Astrocyte (in vitro differentiated cells and primary cell): ENCODE data around the gene VDAC2. TPM values are rescaled to one million over a fixed set of nuclear protein-coding genes. Genes with fewer than 3 reads are reported as not detected.

Experiments used
- DNase-seq: peaks from one replicate; pipeline ENCODE4 v3.0.0-alpha.2; 2010; ENCODE audit warnings: low read depth
- FAIRE-seq: peaks from 2 replicates; lab custom pipeline; 2011; peaks lifted over from hg19 to GRCh38; lab: Jason Lieb, UNC
- H2AFZ ChIP-seq: 2 replicates; pipeline ENCODE4 v1.6.0; 2012; ENCODE audit warnings: low read depth, low read length, inconsistent platforms
- H3K27ac ChIP-seq: 2 replicates; pipeline ENCODE4 v1.5.1; 2011; ENCODE audit warnings: low read depth, low read length, inconsistent platforms
- H3K27me3 ChIP-seq: 2 replicates; pipeline ENCODE4 v1.6.0; 2011; ENCODE audit warnings: low read length, inconsistent platforms; ENCODE audit not compliant: insufficient read depth
- H3K36me3 ChIP-seq: 2 replicates; pipeline ENCODE4 v1.5.1; 2011; ENCODE audit warnings: low read length, inconsistent platforms; ENCODE audit not compliant: insufficient read depth
- H3K4me1 ChIP-seq: 2 replicates; pipeline ENCODE4 v1.5.1; 2011; ENCODE audit warnings: low read length, inconsistent platforms; ENCODE audit not compliant: insufficient read depth
- H3K4me2 ChIP-seq: 2 replicates; pipeline ENCODE4 v1.6.0; 2012; ENCODE audit warnings: low read length, inconsistent platforms
- H3K4me3 ChIP-seq: 2 replicates; pipeline ENCODE4 v1.5.1; 2011; ENCODE audit warnings: low read depth, mild to moderate bottlenecking, low read length, inconsistent platforms; ENCODE audit not compliant: insufficient read depth
- H3K79me2 ChIP-seq: 2 replicates; pipeline ENCODE4 v1.6.0; 2012; ENCODE audit warnings: mild to moderate bottlenecking, low read length, inconsistent platforms; ENCODE audit not compliant: insufficient read depth
- H3K9ac ChIP-seq: 2 replicates; pipeline ENCODE4 v1.6.0; 2012; ENCODE audit warnings: mild to moderate bottlenecking, low read length, inconsistent platforms
- H3K9me3 ChIP-seq: 2 replicates; pipeline ENCODE4 v1.5.1; 2012; ENCODE audit warnings: low read depth, mild to moderate bottlenecking, low read length, inconsistent platforms; ENCODE audit not compliant: insufficient read depth
- H4K20me1 ChIP-seq: 2 replicates; pipeline ENCODE4 v1.6.0; 2012; ENCODE audit warnings: low read length, inconsistent platforms; ENCODE audit not compliant: insufficient read depth
- H3K27ac Mint-ChIP-seq: one replicate; pipeline ENCODE4 v1.8.0; 2021; ENCODE audit warnings: mild to moderate bottlenecking, mixed read lengths; ENCODE audit not compliant: unreplicated experiment
- H3K27me3 Mint-ChIP-seq: one replicate; pipeline ENCODE4 v1.8.0; 2021; ENCODE audit warnings: low read depth, mixed read lengths; ENCODE audit not compliant: unreplicated experiment
- H3K36me3 Mint-ChIP-seq: one replicate; pipeline ENCODE4 v1.8.0; 2021; ENCODE audit warnings: low read depth, mixed read lengths; ENCODE audit not compliant: unreplicated experiment
- H3K4me1 Mint-ChIP-seq: one replicate; pipeline ENCODE4 v1.8.0; 2021; ENCODE audit warnings: low read depth, mixed read lengths; ENCODE audit not compliant: unreplicated experiment
- H3K4me3 Mint-ChIP-seq: one replicate; pipeline ENCODE4 v1.8.0; 2021; ENCODE audit warnings: mild to moderate bottlenecking, moderate library complexity, mixed read lengths; ENCODE audit not compliant: unreplicated experiment
- H3K9me3 Mint-ChIP-seq: one replicate; pipeline ENCODE4 v1.8.0; 2021; ENCODE audit warnings: mild to moderate bottlenecking, mixed read lengths; ENCODE audit not compliant: unreplicated experiment
- EZH2 ChIP-seq: IDR thresholded peaks from 2 replicates; pipeline ENCODE4 v1.6.1; 2012; ENCODE audit warnings: mild to moderate bottlenecking, low read length, inconsistent platforms; ENCODE audit not compliant: insufficient read depth
- total RNA-seq: library from RNA; stranded (reverse); gene quantifications from 2 replicates; pipeline ENCODE4 v1.2.1, GENCODE V29; 2021
- TF ChIP-seq, protein P1 (sequence below): IDR thresholded peaks from 2 replicates; pipeline ENCODE4 v1.5.1; 2011; ENCODE audit warnings: low read depth, mild to moderate bottlenecking, inconsistent platforms, low read length, moderate library complexity; ENCODE audit not compliant: insufficient read depth

VDAC2 gene
- total RNA-seq, 1 donor from 2014 or later = 373 TPM

DNA sequence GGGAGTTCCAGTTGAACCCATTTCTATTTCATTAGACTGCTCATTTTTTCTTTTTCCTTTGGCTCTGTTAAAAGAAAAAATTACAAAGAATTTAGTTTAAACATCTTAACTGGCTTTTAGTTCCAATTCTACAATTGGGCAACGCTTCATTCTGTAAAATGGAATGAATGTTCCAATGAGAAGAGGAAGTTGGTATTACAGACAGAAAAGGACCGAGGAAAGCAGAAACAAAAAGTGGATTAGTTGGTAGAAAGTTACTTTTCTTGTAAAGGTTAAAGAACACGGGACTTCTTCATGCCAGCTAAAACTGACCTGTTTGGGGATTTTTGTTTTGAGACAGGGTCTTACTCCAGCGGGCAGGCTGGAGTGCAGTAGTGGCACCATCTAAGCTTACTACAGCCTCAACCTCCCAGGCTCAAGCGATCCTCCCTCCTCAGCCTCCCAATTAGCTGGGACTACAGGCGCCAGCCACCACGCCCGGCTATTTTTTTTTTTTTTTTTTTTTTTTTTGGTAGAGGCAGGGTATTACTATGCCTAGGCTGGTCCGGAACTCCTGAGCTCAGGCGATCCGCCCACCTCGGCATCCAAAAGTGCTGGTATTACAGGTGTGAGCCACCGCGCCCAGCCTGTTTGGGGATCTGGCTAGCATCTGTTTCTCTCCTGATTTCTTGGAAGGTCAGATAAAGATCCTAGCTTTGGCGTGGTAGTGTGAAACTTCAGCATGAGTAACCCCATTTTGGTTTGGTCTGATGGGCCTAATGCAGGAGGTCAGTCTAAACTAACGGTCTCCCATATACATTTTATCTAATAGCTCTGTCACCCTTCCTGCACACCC lies 1.3 kb upstream of the VDAC2 start:
- H3K9ac ChIP-seq = peak overlapping the region; percentile 98
- peak overlapping the region; percentile 92 for H2AFZ ChIP-seq
- H3K9me3 Mint-ChIP-seq = no peaks in the 10 kb centered on the region
- H3K4me3 ChIP-seq = peak overlapping the region; percentile 74
- peak overlapping the region; percentile 99 for H3K27ac ChIP-seq
- peaks cover 18% of the 10 kb centered on the region for H3K36me3 Mint-ChIP-seq
- TF ChIP-seq, protein P1, sequence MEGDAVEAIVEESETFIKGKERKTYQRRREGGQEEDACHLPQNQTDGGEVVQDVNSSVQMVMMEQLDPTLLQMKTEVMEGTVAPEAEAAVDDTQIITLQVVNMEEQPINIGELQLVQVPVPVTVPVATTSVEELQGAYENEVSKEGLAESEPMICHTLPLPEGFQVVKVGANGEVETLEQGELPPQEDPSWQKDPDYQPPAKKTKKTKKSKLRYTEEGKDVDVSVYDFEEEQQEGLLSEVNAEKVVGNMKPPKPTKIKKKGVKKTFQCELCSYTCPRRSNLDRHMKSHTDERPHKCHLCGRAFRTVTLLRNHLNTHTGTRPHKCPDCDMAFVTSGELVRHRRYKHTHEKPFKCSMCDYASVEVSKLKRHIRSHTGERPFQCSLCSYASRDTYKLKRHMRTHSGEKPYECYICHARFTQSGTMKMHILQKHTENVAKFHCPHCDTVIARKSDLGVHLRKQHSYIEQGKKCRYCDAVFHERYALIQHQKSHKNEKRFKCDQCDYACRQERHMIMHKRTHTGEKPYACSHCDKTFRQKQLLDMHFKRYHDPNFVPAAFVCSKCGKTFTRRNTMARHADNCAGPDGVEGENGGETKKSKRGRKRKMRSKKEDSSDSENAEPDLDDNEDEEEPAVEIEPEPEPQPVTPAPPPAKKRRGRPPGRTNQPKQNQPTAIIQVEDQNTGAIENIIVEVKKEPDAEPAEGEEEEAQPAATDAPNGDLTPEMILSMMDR = no peak
- no peak for TF ChIP-seq EZH2
- H3K4me1 Mint-ChIP-seq = peaks cover 20% of the 10 kb centered on the region
- peaks cover 20% of the 10 kb centered on the region for H3K4me1 ChIP-seq
- peak overlapping the region; percentile 86 for H3K4me3 Mint-ChIP-seq
- DNase-seq (no peak), FAIRE-seq (no peak)
- H3K27ac Mint-ChIP-seq = peak overlapping the region; percentile 97
- H3K4me2 ChIP-seq = peak overlapping the region; percentile 100
- peaks cover 38% of the 10 kb centered on the region for H3K79me2 ChIP-seq
- H3K27me3 ChIP-seq = no peaks in the 10 kb centered on the region
- no peaks in the 10 kb centered on the region for H3K27me3 Mint-ChIP-seq
- no peaks in the 10 kb centered on the region for H3K9me3 ChIP-seq
- peaks cover 13% of the 10 kb centered on the region for H3K36me3 ChIP-seq
- peaks cover 23% of the 10 kb centered on the region for H4K20me1 ChIP-seq

DNA sequence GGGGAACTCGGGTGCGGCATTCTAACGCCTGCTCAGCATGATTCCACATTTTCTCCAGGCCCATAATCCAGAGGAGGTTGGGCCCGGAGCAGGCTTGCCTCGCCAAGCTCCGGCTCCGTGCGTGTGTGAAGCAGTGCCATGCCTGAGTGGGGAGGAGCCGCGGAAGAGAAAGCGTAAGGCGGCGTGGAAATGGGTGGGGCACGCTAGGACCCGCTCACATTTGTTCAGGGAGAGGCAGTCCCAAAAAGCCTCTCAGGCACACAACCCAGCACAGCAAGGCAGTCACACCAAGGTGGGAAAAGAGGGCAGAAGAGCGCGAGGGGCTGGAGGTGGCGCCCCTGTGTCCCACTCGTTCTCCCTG lies 695 bp upstream of the VDAC2 start:
- Mint-ChIP-seq H3K9me3 (no peaks in the 10 kb centered on the region), H3K27me3 (no peaks in the 10 kb centered on the region), H3K4me1 (peaks cover 24% of the 10 kb centered on the region), H3K36me3 (peaks cover 20% of the 10 kb centered on the region), H3K4me3 (peak overlapping the region; percentile 86), H3K27ac (peak overlapping the region; percentile 97)
- H3K79me2 ChIP-seq = peaks cover 44% of the 10 kb centered on the region
- no peak for TF ChIP-seq EZH2
- TF ChIP-seq, protein P1 = no peak
- peak overlapping the region; percentile 92 for H2AFZ ChIP-seq
- peak overlapping the region; percentile 99 for H3K27ac ChIP-seq
- peak overlapping the region; percentile 98 for H3K9ac ChIP-seq
- no peaks in the 10 kb centered on the region for H3K9me3 ChIP-seq
- no peak for FAIRE-seq
- peak overlapping the region; percentile 100 for H3K4me2 ChIP-seq
- peak overlapping the region; percentile 74 for H3K4me3 ChIP-seq
- H3K27me3 ChIP-seq = no peaks in the 10 kb centered on the region
- DNase-seq = peak; percentile 64
- peaks cover 18% of the 10 kb centered on the region for H3K36me3 ChIP-seq
- peaks cover 29% of the 10 kb centered on the region for H4K20me1 ChIP-seq
- H3K4me1 ChIP-seq = peaks cover 22% of the 10 kb centered on the region
